H1 (cell line): ENCODE measurements around the gene MAPK8IP3. TPM values are rescaled to one million over a fixed set of nuclear protein-coding genes. Genes with fewer than 3 reads are reported as not detected.

Source experiments
- CTCF ChIA-PET: fragments of 300-600 bp; sonication (Branson Sonifier 250); formaldehyde crosslinking; loops from one replicate; lab custom pipeline; 2021; ENCODE audit not compliant: partially characterized antibody; lab: Charles Lee
- POLR2A ChIA-PET: fragments of 300-600 bp; sonication (Branson Sonifier 250); formaldehyde crosslinking; loops from one replicate; lab custom pipeline; 2021; ENCODE audit warnings: inconsistent platforms; ENCODE audit not compliant: partially characterized antibody; lab: Charles Lee
- DNase-seq, 2 experiments: peaks; one replicate each; pipeline versions ENCODE4 v3.0.0 to v3.0.0-alpha.2; 2010 to 2022; ENCODE audit warnings: low spot score in 2 of 2, low read depth in 1 of 2, mixed read lengths in 1 of 2
- FAIRE-seq: peaks from 2 replicates; lab custom pipeline; 2011; peaks lifted over from hg19 to GRCh38; lab: Jason Lieb, UNC
- H2AFZ ChIP-seq: 2 replicates; pipeline ENCODE4 v1.8.1; 2012; ENCODE audit warnings: low read length, inconsistent platforms
- H2AK5ac ChIP-seq: 2 replicates; pipeline ENCODE4 v1.6.1; 2013; ENCODE audit warnings: low read depth, low read length
- H2BK120ac ChIP-seq: replicated peaks from 2 replicates; pipeline ENCODE3; 2013; ENCODE audit warnings: low read depth, low read length, inconsistent platforms
- H2BK12ac ChIP-seq: 2 replicates; pipeline ENCODE4 v1.6.1; 2013; ENCODE audit warnings: low read depth, low read length
- H2BK15ac ChIP-seq: 2 replicates; pipeline ENCODE4 v1.6.1; 2013; ENCODE audit warnings: low read length
- H2BK20ac ChIP-seq: 2 replicates; pipeline ENCODE4 v1.6.1; 2013; ENCODE audit warnings: low read length
- H2BK5ac ChIP-seq: 2 replicates; pipeline ENCODE4 v1.6.1; 2013; ENCODE audit warnings: low read depth, low read length
- H3K14ac ChIP-seq: 2 replicates; pipeline ENCODE4 v1.6.1; 2013; ENCODE audit warnings: inconsistent platforms; ENCODE audit not compliant: insufficient read length
- H3K18ac ChIP-seq: 2 replicates; pipeline ENCODE4 v1.6.1; 2013; ENCODE audit warnings: low read length; ENCODE audit errors: extremely low read depth
- H3K23ac ChIP-seq: 2 replicates; pipeline ENCODE4 v1.6.1; 2013; ENCODE audit warnings: inconsistent platforms; ENCODE audit not compliant: insufficient read length
- H3K23me2 ChIP-seq: 2 replicates; pipeline ENCODE4 v1.6.1; 2013; ENCODE audit warnings: low read depth, low read length
- H3K27ac ChIP-seq: 2 replicates; pipeline ENCODE4 v1.6.1; 2011; ENCODE audit warnings: low read depth, low read length, inconsistent platforms
- H3K27me3 ChIP-seq, 4 experiments: replicated peaks in 1 of 4; 1 replicate in 1 of 4; 2 replicates in 3 of 4; pipeline versions ENCODE4 v1.6.1 to v1.8.1; 2011 to 2013; ENCODE audit warnings: low read length in 3 of 4, mild to moderate bottlenecking in 3 of 4, inconsistent platforms in 2 of 4, mixed read lengths in 2 of 4, moderate library complexity in 1 of 4; ENCODE audit not compliant: control insufficient read depth in 3 of 4, insufficient read depth in 3 of 4; ENCODE audit errors: extremely low read depth in 1 of 4
- H3K36me3 ChIP-seq, 4 experiments: 2 replicates each; pipeline versions ENCODE4 v1.6.1 to v1.8.1; 2011 to 2013; ENCODE audit warnings: mild to moderate bottlenecking in 4 of 4, low read length in 3 of 4, moderate library complexity in 2 of 4, control low read depth in 1 of 4, inconsistent platforms in 1 of 4; ENCODE audit not compliant: insufficient read depth in 4 of 4, control insufficient read depth in 2 of 4
- H3K4ac ChIP-seq: replicated peaks from 2 replicates; pipeline ENCODE3; 2013; ENCODE audit warnings: low read length, low read depth, mixed read lengths, inconsistent platforms; ENCODE audit not compliant: insufficient read length
- H3K4me1 ChIP-seq, 4 experiments: replicated peaks in 1 of 4; 1 replicate in 1 of 4; 2 replicates in 3 of 4; pipeline versions ENCODE4 v1.6.1 to v1.8.1; 2011 to 2013; ENCODE audit warnings: low read length in 3 of 4, inconsistent platforms in 2 of 4, mixed read lengths in 1 of 4; ENCODE audit not compliant: insufficient read depth in 4 of 4, control insufficient read depth in 3 of 4
- H3K4me2 ChIP-seq, 2 experiments: 2 replicates each; pipeline versions ENCODE4 v1.6.1 to v1.8.1; 2011 to 2013; ENCODE audit warnings: low read depth in 2 of 2, low read length in 2 of 2, control low read depth in 1 of 2, inconsistent platforms in 1 of 2, mild to moderate bottlenecking in 1 of 2; ENCODE audit not compliant: insufficient read depth in 1 of 2
- H3K4me3 ChIP-seq, 4 experiments: fragments of 200-600, 300-600 bp in 1 of 4; sonication (generic), shearing (Covaris generic), sonication (Bioruptor Twin) in 1 of 4; 2 replicates each; pipeline versions ENCODE4 v1.5.1 to v1.8.1; 2011 to 2016; ENCODE audit warnings: low read length in 4 of 4, low read depth in 3 of 4, control low read depth in 2 of 4, inconsistent platforms in 2 of 4, mild to moderate bottlenecking in 2 of 4, mixed read lengths in 1 of 4, moderate library complexity in 1 of 4; ENCODE audit not compliant: insufficient read depth in 2 of 4; ENCODE audit errors: extremely low read depth in 1 of 4
- H3K56ac ChIP-seq: replicated peaks from 2 replicates; pipeline ENCODE3; 2013; ENCODE audit warnings: low read depth, mild to moderate bottlenecking, mixed read lengths, low read length, inconsistent platforms; ENCODE audit not compliant: insufficient read length
- H3K79me1 ChIP-seq: 2 replicates; pipeline ENCODE4 v1.6.1; 2013; ENCODE audit warnings: low read depth, low read length, control low read depth
- H3K79me2 ChIP-seq, 2 experiments: 2 replicates each; pipeline versions ENCODE4 v1.6.1 to v1.8.1; 2012 to 2013; ENCODE audit warnings: low read length in 2 of 2, mild to moderate bottlenecking in 2 of 2, inconsistent platforms in 1 of 2; ENCODE audit not compliant: insufficient read depth in 2 of 2, control insufficient read depth in 1 of 2
- H3K9ac ChIP-seq, 4 experiments: replicated peaks in 1 of 4; 1 replicate in 1 of 4; 2 replicates in 3 of 4; pipeline versions ENCODE4 v1.6.1 to v1.8.1; 2011 to 2013; ENCODE audit warnings: low read depth in 3 of 4, low read length in 3 of 4, control low read depth in 2 of 4, mild to moderate bottlenecking in 2 of 4, moderate library complexity in 2 of 4, inconsistent platforms in 1 of 4; ENCODE audit errors: extremely low read depth in 1 of 4
- H3K9me3 ChIP-seq, 2 experiments: 2 replicates each; pipeline versions ENCODE4 v1.6.1 to v1.8.1; 2012 to 2013; ENCODE audit warnings: mild to moderate bottlenecking in 2 of 2, moderate library complexity in 2 of 2, control low read depth in 1 of 2, inconsistent platforms in 1 of 2, low read depth in 1 of 2, low read length in 1 of 2, mixed read lengths in 1 of 2; ENCODE audit not compliant: insufficient read depth in 2 of 2
- H4K20me1 ChIP-seq, 2 experiments: replicated peaks in 1 of 2; 2 replicates each; pipeline versions ENCODE3 to v1.8.1; 2011 to 2013; ENCODE audit warnings: inconsistent platforms in 2 of 2, low read length in 2 of 2, mild to moderate bottlenecking in 1 of 2; ENCODE audit not compliant: insufficient read depth in 2 of 2, control insufficient read depth in 1 of 2
- H4K5ac ChIP-seq: 2 replicates; pipeline ENCODE4 v1.6.1; 2013; ENCODE audit warnings: low read length, low read depth, mixed read lengths, inconsistent platforms; ENCODE audit not compliant: insufficient read length
- H4K8ac ChIP-seq: 2 replicates; pipeline ENCODE4 v1.8.0; 2013; ENCODE audit warnings: mild to moderate bottlenecking, moderate library complexity, low read length, inconsistent platforms; ENCODE audit not compliant: insufficient read depth; ENCODE audit errors: extremely low read depth
- H4K91ac ChIP-seq: replicated peaks from 2 replicates; pipeline ENCODE3; 2013; ENCODE audit warnings: low read length, mixed read lengths, inconsistent platforms; ENCODE audit not compliant: insufficient read length
- CBX5 ChIP-seq: fragments of 300-800, 300-1000 bp; sonication (generic); IDR thresholded peaks from 2 replicates; pipeline ENCODE4 v1.7.1; 2016; ENCODE audit warnings: antibody characterized with exemption, low read length, low read depth
- CBX8 ChIP-seq: fragments of 300-800, 300-1000 bp; sonication (generic); IDR thresholded peaks from 2 replicates; pipeline ENCODE4 v1.7.1; 2016; ENCODE audit warnings: low read depth, low read length, borderline replicate concordance
- KDM1A ChIP-seq: fragments of 200-600, 300-600 bp; sonication (generic); IDR thresholded peaks from 2 replicates; pipeline ENCODE4 v1.7.1; 2016; ENCODE audit warnings: mild to moderate bottlenecking, low read length, borderline replicate concordance
- NRF1 ChIP-seq: IDR thresholded peaks from 2 replicates; pipeline ENCODE4 v1.6.1; 2011; ENCODE audit warnings: mild to moderate bottlenecking, low read depth, low read length, improper control_type of control experiment
- PHF8 ChIP-seq: fragments of 200-600 bp; sonication (generic); conservative IDR thresholded peaks from 2 replicates; pipeline ENCODE4 v1.7.1; 2012; ENCODE audit warnings: low read depth, mild to moderate bottlenecking, inconsistent platforms, low read length, moderate library complexity
- SIN3A ChIP-seq, 2 experiments: IDR thresholded peaks in 1 of 2; conservative IDR thresholded peaks in 1 of 2; 2 replicates each; pipeline ENCODE4 v1.6.1; 2011 to 2012; ENCODE audit warnings: low read length in 2 of 2, improper control_type of control experiment in 1 of 2, low read depth in 1 of 2, mild to moderate bottlenecking in 1 of 2
- SUZ12 ChIP-seq: fragments of 200-600 bp; sonication (generic); IDR thresholded peaks from 2 replicates; pipeline ENCODE4 v1.6.1; 2012; ENCODE audit warnings: mild to moderate bottlenecking, inconsistent platforms, low read length, moderate library complexity, mixed read lengths
- WGBS, 2 experiments: shearing (Covaris generic) in 1 of 2; methylation state at CpG; one replicate each; pipeline versions ENCODE4 v1.1.6 to v1.1.7; 2013 to 2015; ENCODE audit warnings: low lambda C conversion rate in 2 of 2, mixed read lengths in 2 of 2, inconsistent platforms in 1 of 2, low coverage in 1 of 2, missing lambda C conversion rate in 1 of 2; ENCODE audit not compliant: insufficient replicate concordance in 2 of 2, insufficient coverage in 1 of 2, insufficient read length in 1 of 2; ENCODE audit errors: extremely low coverage in 1 of 2, missing lambda C conversion rate in 1 of 2; 5-methylcytosine and 5-hydroxymethylcytosine counted together
- polyA plus RNA-seq, 7 experiments: library from polyadenylated mRNA; depleted of rRNA in 3 of 7; stranded (reverse) in 5 of 7; unstranded in 2 of 7; fragments of >200 nt in 5 of 7; fragments of 200-250 nt in 2 of 7; gene quantifications; 1 replicate in 5 of 7; 2 replicates in 1 of 7; 4 replicates in 1 of 7; pipeline versions ENCODE4 v1.2.1 to v1.2.3, GENCODE V29; 2011 to 2013; ENCODE audit warnings: missing spikeins in 2 of 7, mixed read lengths in 2 of 7
- total RNA-seq: library from RNA; stranded (reverse); fragmentation: NEBNext Ultra II Directional; extraction: Animal tissue kit (Norgen Biotek cat#: 25700); gene quantifications from 2 replicates; pipeline ENCODE4 v1.2.1, GENCODE V29; 2021
- TF ChIP-seq, protein P1 (sequence below): IDR thresholded peaks from 2 replicates; pipeline ENCODE4 v1.6.1; 2012; ENCODE audit warnings: low read length, inconsistent platforms
- TF ChIP-seq, protein P2 (sequence below): IDR thresholded peaks from 2 replicates; pipeline ENCODE4 v1.6.1; 2011; ENCODE audit warnings: low read length, improper control_type of control experiment

MAPK8IP3 gene
- total and polyA plus RNA-seq, 2 of the 8 experiments (the other 6 are each of a cell fraction or from before 2014, with no cell fraction given): 16.9 to 43.4 TPM

DNA sequence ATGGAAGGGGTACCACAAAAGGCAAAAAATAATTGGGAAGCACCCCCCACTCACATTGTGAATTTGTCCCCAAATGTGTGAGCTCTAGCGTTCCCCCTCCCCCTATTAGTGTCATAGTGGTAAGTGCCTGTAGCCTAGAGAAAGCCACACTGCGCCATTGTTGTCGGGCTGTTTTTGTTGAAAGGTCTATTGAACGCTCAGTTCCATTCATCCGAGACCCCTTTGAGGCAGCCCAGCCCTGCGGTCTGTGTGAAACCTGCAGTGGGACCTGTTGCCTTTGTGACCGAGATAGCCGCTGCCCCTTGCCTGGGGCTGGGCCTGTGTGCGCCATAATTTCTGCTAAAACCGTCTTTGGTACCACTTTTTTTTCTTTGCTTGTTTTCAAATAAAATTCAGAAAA is 25.0 kb upstream of the MAPK8IP3 start:
- WGBS, 2 experiments: 87% methylated on average over 10 of the region's 10 CpGs; no CpG with 5 or more reads in 1 of the 2 experiments
- Histone ChIP-seq H3K27me3 (no peaks in the 10 kb centered on the region), H2AFZ (no peak overlapping the region), H3K4ac (no peak overlapping the region), H3K9ac (no peak overlapping the region; a peak in 3 of 7 replicates), H4K5ac (no peak overlapping the region), H4K20me1 (peaks cover 13 to 27% of the 10 kb centered on the region in 2 experiments), H2BK5ac (no peak overlapping the region; the same call in 1 of the 2 replicates), H2BK15ac (no peak overlapping the region), H3K27ac (no peak overlapping the region), H3K4me2 (peak overlapping the region in 1 of 2 experiments; percentile 89; a peak in 1 of 4 replicates), H2BK120ac (no peak overlapping the region), H3K23ac (no peak overlapping the region), H3K56ac (no peak overlapping the region), H3K36me3 (peaks cover 7 to 24% (median 15%) of the 10 kb centered on the region in 4 experiments), H3K9me3 (no peaks in the 10 kb centered on the region), H3K18ac (no peak overlapping the region), H3K23me2 (peaks cover 8% of the 10 kb centered on the region), H3K79me2 (peaks cover 47 to 77% of the 10 kb centered on the region in 2 experiments), H3K4me1 (peaks cover 0 to 10% (median 2%) of the 10 kb centered on the region in 4 experiments; a peak in 4 of 7 replicates), H3K79me1 (peaks cover 7% of the 10 kb centered on the region), H2BK12ac (no peak overlapping the region), H2AK5ac (no peak overlapping the region), H2BK20ac (no peak overlapping the region), H3K14ac (no peak overlapping the region), H3K4me3 (no peak overlapping the region), H4K8ac (no peak overlapping the region), H4K91ac (no peak overlapping the region)
- FAIRE-seq (no peak), DNase-seq (no peak)
- ChIA-PET CTCF (interaction anchor here (2.4 to 2.5 kb wide), 2 partner anchors 25 to 42 kb away, joined by 6 to 11 read pairs; partner anchors contain the start of gene MAPK8IP3), POLR2A (interaction anchor here (1.1 to 2.9 kb wide), 9 partner anchors 9 to 79 kb away, joined by 3 to 16 read pairs (median 3); partner anchors contain the start of gene MAPK8IP3)
- TF ChIP-seq KDM1A (no peak), CBX5 (no peak), SIN3A (conservative IDR thresholded peaks at IDR 0.05 in 1 of 2, IDR thresholded peaks at IDR 0.05 in 1 of 2; ENCODE audit: low read depth in 1 of 2, low read length in 2 of 2) (no peak), CBX8 (no peak), NRF1 (no peak), PHF8 (no peak), SUZ12 (no peak)
- TF ChIP-seq, protein P1, sequence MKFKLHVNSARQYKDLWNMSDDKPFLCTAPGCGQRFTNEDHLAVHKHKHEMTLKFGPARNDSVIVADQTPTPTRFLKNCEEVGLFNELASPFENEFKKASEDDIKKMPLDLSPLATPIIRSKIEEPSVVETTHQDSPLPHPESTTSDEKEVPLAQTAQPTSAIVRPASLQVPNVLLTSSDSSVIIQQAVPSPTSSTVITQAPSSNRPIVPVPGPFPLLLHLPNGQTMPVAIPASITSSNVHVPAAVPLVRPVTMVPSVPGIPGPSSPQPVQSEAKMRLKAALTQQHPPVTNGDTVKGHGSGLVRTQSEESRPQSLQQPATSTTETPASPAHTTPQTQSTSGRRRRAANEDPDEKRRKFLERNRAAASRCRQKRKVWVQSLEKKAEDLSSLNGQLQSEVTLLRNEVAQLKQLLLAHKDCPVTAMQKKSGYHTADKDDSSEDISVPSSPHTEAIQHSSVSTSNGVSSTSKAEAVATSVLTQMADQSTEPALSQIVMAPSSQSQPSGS: no peak
- TF ChIP-seq, protein P2, sequence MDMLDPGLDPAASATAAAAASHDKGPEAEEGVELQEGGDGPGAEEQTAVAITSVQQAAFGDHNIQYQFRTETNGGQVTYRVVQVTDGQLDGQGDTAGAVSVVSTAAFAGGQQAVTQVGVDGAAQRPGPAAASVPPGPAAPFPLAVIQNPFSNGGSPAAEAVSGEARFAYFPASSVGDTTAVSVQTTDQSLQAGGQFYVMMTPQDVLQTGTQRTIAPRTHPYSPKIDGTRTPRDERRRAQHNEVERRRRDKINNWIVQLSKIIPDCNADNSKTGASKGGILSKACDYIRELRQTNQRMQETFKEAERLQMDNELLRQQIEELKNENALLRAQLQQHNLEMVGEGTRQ: no peak
